Vagina (tissue), 2 donors: Measurements from ENCODE around the gene SOHLH2.

Experiments
- POLR2A ChIP-seq, 2 donors: fragments of 450-650 bp; IDR thresholded peaks; one replicate each; pipeline ENCODE4 v1.6.1; 2017; ENCODE audit warnings: antibody characterized with exemption in 2 of 2, mild to moderate bottlenecking in 2 of 2, moderate library complexity in 2 of 2
- POLR2AphosphoS5 ChIP-seq, 2 donors: sonication (generic); formaldehyde crosslinking; IDR thresholded peaks; one replicate each; pipeline ENCODE4 v1.9.0; 2017; ENCODE audit warnings: antibody characterized with exemption in 2 of 2, mild to moderate bottlenecking in 2 of 2, low read depth in 1 of 2; ENCODE audit not compliant: insufficient read depth in 1 of 2
- TF ChIP-seq, protein P1 (sequence below), 3 experiments: fragments of 450-650 bp in 2 of 3; fragments of 200-600 bp in 1 of 3; sonication (generic) in 1 of 3; IDR thresholded peaks; one replicate each; pipeline ENCODE4 v1.5.1; 2017 to 2019; ENCODE audit warnings: antibody characterized with exemption in 3 of 3, mild to moderate bottlenecking in 2 of 3, moderate library complexity in 2 of 3

DNA sequence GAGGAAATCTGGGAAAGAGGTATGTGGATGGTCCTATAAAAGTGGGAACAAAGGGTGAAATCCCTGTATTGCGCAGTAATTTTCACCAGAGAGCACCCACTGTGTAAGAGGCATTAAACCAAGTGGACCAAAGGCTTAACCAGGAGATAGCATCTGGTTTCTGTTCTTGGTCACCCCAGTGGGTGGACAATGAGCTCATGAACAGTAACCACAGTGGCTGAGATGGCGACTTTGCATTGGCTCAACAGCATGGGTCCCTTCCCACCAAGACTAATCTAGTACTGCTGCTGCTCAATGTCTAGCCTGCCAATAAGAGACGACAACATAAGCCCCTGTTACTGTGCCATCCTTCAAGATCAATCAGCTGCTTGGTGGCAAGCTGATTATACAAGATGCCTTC, 46.7 kb upstream of the SOHLH2 start:
- TF ChIP-seq, protein P1, sequence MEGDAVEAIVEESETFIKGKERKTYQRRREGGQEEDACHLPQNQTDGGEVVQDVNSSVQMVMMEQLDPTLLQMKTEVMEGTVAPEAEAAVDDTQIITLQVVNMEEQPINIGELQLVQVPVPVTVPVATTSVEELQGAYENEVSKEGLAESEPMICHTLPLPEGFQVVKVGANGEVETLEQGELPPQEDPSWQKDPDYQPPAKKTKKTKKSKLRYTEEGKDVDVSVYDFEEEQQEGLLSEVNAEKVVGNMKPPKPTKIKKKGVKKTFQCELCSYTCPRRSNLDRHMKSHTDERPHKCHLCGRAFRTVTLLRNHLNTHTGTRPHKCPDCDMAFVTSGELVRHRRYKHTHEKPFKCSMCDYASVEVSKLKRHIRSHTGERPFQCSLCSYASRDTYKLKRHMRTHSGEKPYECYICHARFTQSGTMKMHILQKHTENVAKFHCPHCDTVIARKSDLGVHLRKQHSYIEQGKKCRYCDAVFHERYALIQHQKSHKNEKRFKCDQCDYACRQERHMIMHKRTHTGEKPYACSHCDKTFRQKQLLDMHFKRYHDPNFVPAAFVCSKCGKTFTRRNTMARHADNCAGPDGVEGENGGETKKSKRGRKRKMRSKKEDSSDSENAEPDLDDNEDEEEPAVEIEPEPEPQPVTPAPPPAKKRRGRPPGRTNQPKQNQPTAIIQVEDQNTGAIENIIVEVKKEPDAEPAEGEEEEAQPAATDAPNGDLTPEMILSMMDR (IDR thresholded peaks at IDR 0.05): no peak
- TF ChIP-seq POLR2AphosphoS5 (IDR thresholded peaks at IDR 0.05; ENCODE audit: insufficient read depth in 1 of 2, low read depth in 1 of 2): no peak
- no peak for TF ChIP-seq POLR2A (IDR thresholded peaks at IDR 0.05)
